HepG2 (cell line): ENCODE results near the gene BBOF1. TPM values are rescaled to one million over a fixed set of nuclear protein-coding genes. Genes with fewer than 3 reads are reported as not detected.

Source experiments
- ARNTL ChIP-seq: sonication (generic); formaldehyde crosslinking; IDR thresholded peaks from 2 replicates; pipeline ENCODE4 v1.4.0; 2020; ENCODE audit warnings: mild to moderate bottlenecking, missing genetic modification reagents
- BCL3 ChIP-seq: sonication (generic); formaldehyde crosslinking; IDR thresholded peaks from 2 replicates; pipeline ENCODE4 v1.5.1; 2020; ENCODE audit warnings: mild to moderate bottlenecking, missing genetic modification reagents, moderate library complexity
- ELK4 ChIP-seq: sonication (generic); formaldehyde crosslinking; IDR thresholded peaks from 2 replicates; pipeline ENCODE4 v1.9.0; 2021; ENCODE audit warnings: missing genetic modification reagents, borderline replicate concordance
- FOXA3 ChIP-seq: IDR thresholded peaks from 2 replicates; pipeline ENCODE4 v1.6.1; 2016; ENCODE audit warnings: missing genetic modification reagents, missing compliant biosample characterization
- HNF4G ChIP-seq, 2 experiments: sonication (generic) in 1 of 2; formaldehyde crosslinking in 1 of 2; IDR thresholded peaks; 2 replicates each; pipeline versions ENCODE4 v1.4.0 to v1.6.1; 2011 to 2020; ENCODE audit warnings: borderline replicate concordance in 2 of 2, low read depth in 2 of 2, mild to moderate bottlenecking in 2 of 2, low read length in 1 of 2, missing genetic modification reagents in 1 of 2, moderate library complexity in 1 of 2
- HOXA3 ChIP-seq: sonication (generic); formaldehyde crosslinking; IDR thresholded peaks from 2 replicates; pipeline ENCODE4 v1.5.0; 2020; ENCODE audit warnings: missing genetic modification reagents
- MLX ChIP-seq: IDR thresholded peaks from 2 replicates; pipeline ENCODE4 v1.6.1; 2016
- MTA1 ChIP-seq: sonication (generic); formaldehyde crosslinking; IDR thresholded peaks from 2 replicates; pipeline ENCODE4 v1.4.0; 2020; ENCODE audit warnings: missing genetic modification reagents, mild to moderate bottlenecking, borderline replicate concordance
- MXI1 ChIP-seq: IDR thresholded peaks from 3 replicates; pipeline ENCODE4 v1.6.1; 2012; ENCODE audit warnings: low read depth, low read length, inconsistent platforms, borderline replicate concordance
- NR2C2 ChIP-seq: sonication (generic); formaldehyde crosslinking; IDR thresholded peaks from 2 replicates; pipeline ENCODE4 v1.4.0; 2020; ENCODE audit warnings: missing genetic modification reagents, mild to moderate bottlenecking, moderate library complexity, borderline replicate concordance
- POGZ ChIP-seq: sonication (generic); formaldehyde crosslinking; IDR thresholded peaks from 2 replicates; pipeline ENCODE4 v1.4.0; 2020; ENCODE audit warnings: mild to moderate bottlenecking, missing genetic modification reagents
- RARG ChIP-seq: sonication (generic); formaldehyde crosslinking; IDR thresholded peaks from 2 replicates; pipeline ENCODE4 v1.4.0; 2020; ENCODE audit warnings: low read depth, mild to moderate bottlenecking, missing genetic modification reagents
- REPIN1 ChIP-seq: sonication (generic); formaldehyde crosslinking; IDR thresholded peaks from 2 replicates; pipeline ENCODE4 v1.8.0; 2022; ENCODE audit warnings: missing genetic modification reagents, low read depth, mild to moderate bottlenecking, borderline replicate concordance
- SKI ChIP-seq: fragments of 450-650 bp; IDR thresholded peaks from one replicate; pipeline ENCODE4 v1.6.1; 2018; ENCODE audit warnings: mild to moderate bottlenecking; ENCODE audit not compliant: partially characterized antibody
- TBX2 ChIP-seq: sonication (generic); formaldehyde crosslinking; IDR thresholded peaks from 2 replicates; pipeline ENCODE4 v1.5.0; 2020; ENCODE audit warnings: missing genetic modification reagents, mild to moderate bottlenecking, borderline replicate concordance
- TBX3 ChIP-seq: fragments of 450-650 bp; IDR thresholded peaks from 2 replicates; pipeline ENCODE4 v1.6.1; 2017; ENCODE audit warnings: antibody characterized with exemption, mild to moderate bottlenecking, inconsistent platforms, borderline replicate concordance
- ZBTB44 ChIP-seq: sonication (generic); formaldehyde crosslinking; IDR thresholded peaks from 2 replicates; pipeline ENCODE4 v1.4.0; 2020; ENCODE audit warnings: missing genetic modification reagents
- ZKSCAN8 ChIP-seq: IDR thresholded peaks from 2 replicates; pipeline ENCODE4 v1.6.1; 2016; ENCODE audit warnings: borderline replicate concordance, missing genetic modification reagents, missing compliant biosample characterization
- ZMYM2 ChIP-seq: sonication (generic); formaldehyde crosslinking; IDR thresholded peaks from 2 replicates; pipeline ENCODE4 v1.8.0; 2022; ENCODE audit warnings: mild to moderate bottlenecking, missing genetic modification reagents
- ZNF33A ChIP-seq: sonication (generic); formaldehyde crosslinking; IDR thresholded peaks from 2 replicates; pipeline ENCODE4 v1.5.1; 2020; ENCODE audit warnings: missing genetic modification reagents, mild to moderate bottlenecking, moderate library complexity, borderline replicate concordance
- ZNF543 ChIP-seq: sonication (generic); formaldehyde crosslinking; IDR thresholded peaks from 2 replicates; pipeline ENCODE4 v1.4.0; 2020; ENCODE audit warnings: mild to moderate bottlenecking, missing genetic modification reagents
- ZSCAN31 ChIP-seq: sonication (generic); formaldehyde crosslinking; IDR thresholded peaks from 2 replicates; pipeline ENCODE4 v1.5.0; 2020; ENCODE audit warnings: low read depth, mild to moderate bottlenecking, missing genetic modification reagents
- ZZZ3 ChIP-seq: sonication (generic); formaldehyde crosslinking; IDR thresholded peaks from 2 replicates; pipeline ENCODE4 v1.4.0; 2020; ENCODE audit warnings: missing genetic modification reagents, mild to moderate bottlenecking, borderline replicate concordance
- polyA plus RNA-seq, 8 experiments: library from polyadenylated mRNA; depleted of rRNA in 3 of 8; stranded (reverse) in 7 of 8; unstranded in 1 of 8; fragments of >200 nt; fragmentation: Illumina TruSeq in 4 of 8; extraction: Trizol in 4 of 8; gene quantifications; 2 replicates each; pipeline versions ENCODE4 v1.2.1 to v1.2.3, GENCODE V29; 2011 to 2016; ENCODE audit warnings: low read depth in 4 of 8, missing spikeins in 1 of 8, mixed read lengths in 1 of 8; ENCODE audit not compliant: insufficient read depth in 1 of 8
- total RNA-seq, 5 experiments: library from RNA; depleted of rRNA; stranded (reverse); fragments of >200 nt; fragmentation: Illumina TruSeq; extraction: Trizol; gene quantifications; 2 replicates each; pipeline ENCODE4 v1.2.3, GENCODE V29; 2016; ENCODE audit warnings: low read depth in 1 of 5

Gene BBOF1
- total and polyA plus RNA-seq, 2 of the 13 experiments (the other 11 are each of a cell fraction or from before 2014, with no cell fraction given): 1.6 to 2.3 TPM

GRCh38 chr14:74018586-74019407 lies at the start of gene BBOF1, which contains the start of gene ENTPD5 (continued):
- peak; percentile 82 for TF ChIP-seq SKI
- TF ChIP-seq TBX2 (CRISPR knock-in tag): peak; percentile 55
- peak; percentile 65; the same call in 1 of the 2 replicates for TF ChIP-seq REPIN1
- peak; percentile 16; the same call in 1 of the 2 replicates for TF ChIP-seq BCL3 (CRISPR knock-in tag)
- no peak; the same call in 1 of the 2 replicates for TF ChIP-seq ZNF543 (CRISPR knock-in tag)
- TF ChIP-seq NR2C2 (CRISPR knock-in tag): peak; percentile 85
- peak; percentile 9; the same call in 1 of the 2 replicates for TF ChIP-seq ZSCAN31
- TF ChIP-seq ZZZ3 (CRISPR knock-in tag): no peak
- no peak for TF ChIP-seq ARNTL (CRISPR knock-in tag)
- 0 out of 2 replicates have a peak, but pooled peaks have one; percentile 31 for TF ChIP-seq ZKSCAN8
- TF ChIP-seq ZMYM2: no peak
- no peak for TF ChIP-seq RARG (CRISPR knock-in tag)
- no peak for TF ChIP-seq ZBTB44
- TF ChIP-seq MLX (CRISPR knock-in tag): no peak
- no peak for TF ChIP-seq ELK4
- peak; percentile 67; the same call in 1 of the 2 replicates for TF ChIP-seq MTA1 (CRISPR knock-in tag)
- no peak for TF ChIP-seq TBX3
- no peak for TF ChIP-seq ZNF33A (CRISPR knock-in tag)
- TF ChIP-seq HOXA3: peak; percentile 83
- peak; percentile 32; the same call in 1 of the 2 replicates for TF ChIP-seq POGZ (CRISPR knock-in tag)
- peak; percentile 96 for TF ChIP-seq MXI1
- no peak for TF ChIP-seq HNF4G (IDR thresholded peaks at IDR 0.05; ENCODE audit: borderline replicate concordance, low read depth, low read length)
- 0 out of 2 replicates have a peak, but pooled peaks have one; percentile 43 for TF ChIP-seq HNF4G (CRISPR knock-in tag; IDR thresholded peaks at IDR 0.05; ENCODE audit: borderline replicate concordance, low read depth)
- no peak; the same call in 1 of the 2 replicates for TF ChIP-seq FOXA3 (CRISPR knock-in tag)
